Muscle layer of duodenum (tissue), 2 donors: Measurements from ENCODE around the gene CCP110.
"Not testable (repeated sequence)": the region's sequence is repeated elsewhere in the genome, so short reads cannot be mapped to it uniquely, and the experiment has no call there.

Experiments used
- H3K27ac ChIP-seq: one replicate; pipeline ENCODE4 v1.7.0; 2013; ENCODE audit warnings: mild to moderate bottlenecking, low read length
- H3K27me3 ChIP-seq: one replicate; pipeline ENCODE4 v1.7.0; 2013; ENCODE audit warnings: low read depth, mild to moderate bottlenecking, control low read depth, low read length
- H3K36me3 ChIP-seq, 2 donors: one replicate each; pipeline ENCODE4 v1.7.0; 2013; ENCODE audit warnings: low read length in 2 of 2, control low read depth in 1 of 2, mild to moderate bottlenecking in 1 of 2; ENCODE audit not compliant: insufficient read depth in 2 of 2, control insufficient read depth in 1 of 2
- H3K4me1 ChIP-seq, 2 donors: one replicate each; pipeline ENCODE4 v1.7.0; 2013; ENCODE audit warnings: low read length in 2 of 2, mild to moderate bottlenecking in 2 of 2, control low read depth in 1 of 2, moderate library complexity in 1 of 2; ENCODE audit not compliant: insufficient read depth in 2 of 2, control insufficient read depth in 1 of 2
- H3K4me3 ChIP-seq, 2 donors: one replicate each; pipeline ENCODE4 v1.7.0; 2013; ENCODE audit warnings: low read length in 2 of 2, low read depth in 1 of 2, mild to moderate bottlenecking in 1 of 2
- H3K9me3 ChIP-seq, 2 donors: one replicate each; pipeline ENCODE4 v1.7.0; 2013; ENCODE audit warnings: low read length in 2 of 2, control low read depth in 1 of 2, mild to moderate bottlenecking in 1 of 2; ENCODE audit not compliant: control insufficient read depth in 1 of 2
- donor health status: healthy.

CCP110 gene

GRCh38 chr16:19524616-19525384 lies 1.1 kb downstream of the CCP110 start:
- Histone ChIP-seq H3K36me3 (peaks cover 11 to 13% of the 10 kb centered on the region in 2 donors), H3K4me3 (peak overlapping the region; percentile 85 to 97), H3K27ac (peak overlapping the region; percentile 35), H3K9me3 (no peaks in the 10 kb centered on the region), H3K4me1 (peaks cover 0 to 32% of the 10 kb centered on the region in 2 donors), H3K27me3 (no peaks in the 10 kb centered on the region)

DNA sequence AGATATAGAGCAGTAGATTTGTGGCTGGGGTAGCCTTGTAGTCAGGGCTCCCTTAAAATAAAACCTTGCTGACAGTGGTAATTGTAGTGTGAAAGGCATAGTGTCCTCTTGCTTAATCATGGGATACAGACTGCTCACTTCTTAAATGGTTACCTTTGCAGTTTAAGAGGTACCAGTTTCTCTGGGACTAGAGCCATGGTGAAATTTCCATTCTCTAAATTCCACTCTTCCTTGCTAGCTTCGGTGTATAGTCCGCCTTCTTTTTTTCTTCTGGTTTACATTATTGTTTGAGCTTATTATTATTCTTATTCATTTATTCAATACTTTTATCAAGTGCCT lies 1.6 kb downstream of the CCP110 start:
- peaks cover 0 to 27% of the 10 kb centered on the region in 2 donors for H3K4me1 ChIP-seq

DNA sequence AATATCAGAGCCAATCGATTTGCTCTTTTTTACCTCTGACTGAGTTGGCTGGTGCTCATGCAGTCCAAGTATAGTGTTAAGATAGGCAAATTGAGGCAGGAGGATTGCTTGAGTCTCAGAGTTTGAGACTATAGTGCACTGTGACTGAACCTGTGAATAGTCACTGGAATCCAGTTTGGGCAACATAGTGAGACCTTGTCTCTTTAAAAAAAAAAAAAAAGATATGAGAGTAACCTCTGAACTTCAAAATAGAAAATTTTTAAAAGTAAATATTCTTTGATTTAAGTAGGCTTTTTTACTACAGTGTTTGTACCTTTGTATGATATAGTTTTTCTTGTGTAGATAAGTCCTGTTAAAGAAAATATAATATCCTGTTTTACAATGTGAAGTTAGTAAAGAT lies 3.4 kb downstream of the CCP110 start:
- peaks cover 11 to 13% of the 10 kb centered on the region in 2 donors for H3K36me3 ChIP-seq
- no peaks in the 10 kb centered on the region for H3K27me3 ChIP-seq
- H3K27ac ChIP-seq, result no peak overlapping the region
- no peaks in the 10 kb centered on the region for H3K9me3 ChIP-seq
- peaks cover 0 to 17% of the 10 kb centered on the region in 2 donors for H3K4me1 ChIP-seq
- no peak overlapping the region for H3K4me3 ChIP-seq

More for the DNA sequence above, 1.6 kb downstream of the CCP110 start:
- peak overlapping the region; percentile 85 to 97 for H3K4me3 ChIP-seq
- no peaks in the 10 kb centered on the region for H3K9me3 ChIP-seq
- H3K27ac ChIP-seq, result no peak overlapping the region
- peaks cover 11 to 13% of the 10 kb centered on the region in 2 donors for H3K36me3 ChIP-seq
- H3K27me3 ChIP-seq, result no peaks in the 10 kb centered on the region

GRCh38 chr16:19528666-19529065 lies 4.9 kb downstream of the CCP110 start:
- no peaks in the 10 kb centered on the region for H3K27me3 ChIP-seq
- H3K27ac ChIP-seq, result no peak overlapping the region
- H3K4me1 ChIP-seq, result peaks cover 0 to 12% of the 10 kb centered on the region in 2 donors
- H3K36me3 ChIP-seq, result peaks cover 11 to 18% of the 10 kb centered on the region in 2 donors
- no peaks in the 10 kb centered on the region for H3K9me3 ChIP-seq
- no peak overlapping the region for H3K4me3 ChIP-seq

GRCh38 chr16:19532601-19533000 lies 8.9 kb downstream of the CCP110 start:
- H3K9me3 ChIP-seq, result no peaks in the 10 kb centered on the region
- no peak overlapping the region for H3K4me3 ChIP-seq
- H3K27me3 ChIP-seq, result no peaks in the 10 kb centered on the region
- H3K36me3 ChIP-seq, result peaks cover 24% of the 10 kb centered on the region in 2 donors
- no peaks in the 10 kb centered on the region for H3K4me1 ChIP-seq
- H3K27ac ChIP-seq, result no peak overlapping the region

GRCh38 chr16:19540241-19540970 lies 16.7 kb downstream of the CCP110 start:
- Histone ChIP-seq H3K27ac (no peak overlapping the region), H3K4me3 (no peak overlapping the region), H3K36me3 (peaks cover 37% of the 10 kb centered on the region in 2 donors), H3K9me3 (no peaks in the 10 kb centered on the region), H3K4me1 (no peaks in the 10 kb centered on the region), H3K27me3 (no peaks in the 10 kb centered on the region)

DNA sequence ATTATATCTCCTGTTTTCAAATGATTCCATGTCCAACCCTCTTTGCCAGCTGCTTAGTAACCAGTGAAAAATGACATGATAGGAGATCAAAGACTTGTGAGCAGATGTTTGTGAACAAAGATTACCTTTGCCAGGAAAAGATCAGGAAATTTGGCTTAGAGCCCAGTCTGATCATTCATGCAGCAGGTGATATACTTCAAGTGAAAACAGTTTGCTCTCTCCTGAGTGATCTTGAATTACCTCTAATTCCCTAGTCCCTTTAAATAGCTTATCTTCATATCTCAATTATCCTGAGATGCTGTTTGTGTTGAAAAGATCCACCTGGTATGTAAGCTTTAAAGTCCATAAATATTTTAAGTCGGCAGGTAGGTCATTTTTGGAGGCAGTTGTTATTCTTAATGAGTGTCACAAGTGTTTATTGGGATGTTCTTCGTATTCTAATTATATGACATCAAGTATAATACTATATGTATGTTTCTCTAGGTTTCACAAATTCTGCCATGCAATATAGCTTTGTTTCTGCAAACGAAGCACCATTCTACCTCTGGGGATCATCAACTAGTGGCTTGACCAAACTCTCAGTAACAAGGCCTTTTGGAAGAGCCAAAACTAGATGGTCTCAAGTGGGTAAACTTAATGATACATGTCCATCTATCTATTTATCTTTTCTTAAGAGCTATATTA lies 18.5 kb downstream of the CCP110 start:
- peaks cover 25 to 39% of the 10 kb centered on the region in 2 donors for H3K36me3 ChIP-seq

DNA sequence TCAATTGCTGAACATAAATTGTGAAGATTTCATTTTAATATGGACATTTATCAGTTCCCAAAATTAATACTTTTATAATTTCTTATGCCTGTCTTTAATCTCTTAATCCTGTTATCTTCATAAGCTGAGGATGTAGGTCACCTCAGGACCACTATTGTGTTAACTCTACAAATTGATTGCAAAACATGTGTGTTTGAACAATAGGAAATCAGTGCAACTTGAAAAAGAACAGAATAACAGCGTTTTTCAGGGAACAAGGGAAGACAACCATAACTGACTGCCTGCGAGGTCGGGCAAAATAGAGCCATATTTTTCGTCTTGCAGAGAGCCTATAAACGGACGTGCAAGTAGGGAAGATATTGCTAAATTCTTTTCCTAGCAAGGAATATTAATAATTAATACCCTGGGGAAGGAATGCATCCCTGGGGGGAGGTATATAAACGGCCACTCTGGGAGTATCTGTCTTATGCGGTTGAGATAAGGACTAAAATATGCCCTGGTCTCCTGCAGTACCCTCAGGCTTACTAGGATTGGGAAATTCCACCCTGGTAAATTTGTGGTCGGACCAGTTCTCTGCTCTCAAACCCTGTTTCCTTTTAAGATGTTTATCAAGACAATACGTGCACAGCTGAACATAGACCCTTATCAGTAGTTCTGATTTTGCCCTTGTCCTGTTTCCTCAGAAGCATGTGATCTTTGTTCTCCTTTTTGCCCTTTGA lies 19.7 kb downstream of the CCP110 start:
- H3K36me3 ChIP-seq, result peaks cover 27 to 47% of the 10 kb centered on the region in 2 donors
- H3K27ac ChIP-seq, H3K4me1 ChIP-seq, H3K4me3 ChIP-seq, H3K9me3 ChIP-seq, H3K27me3 ChIP-seq: not testable (repeated sequence)

More for the DNA sequence above, 18.5 kb downstream of the CCP110 start:
- Histone ChIP-seq H3K4me3 (no peak overlapping the region), H3K9me3 (no peaks in the 10 kb centered on the region), H3K4me1 (no peaks in the 10 kb centered on the region), H3K27me3 (no peaks in the 10 kb centered on the region), H3K27ac (no peak overlapping the region)

- H3K4me3 ChIP-seq, result no peak overlapping the region
- H3K36me3 ChIP-seq, result peaks cover 10 to 42% of the 10 kb centered on the region in 2 donors
- H3K27me3 ChIP-seq, result no peaks in the 10 kb centered on the region
- H3K27ac ChIP-seq, result no peak overlapping the region
- H3K9me3 ChIP-seq, result no peaks in the 10 kb centered on the region
- no peaks in the 10 kb centered on the region for H3K4me1 ChIP-seq
These were observed 24.4 kb downstream of the CCP110 start for GRCh38 chr16:19548144-19548543.

GRCh38 chr16:19549673-19550072 lies 25.9 kb downstream of the CCP110 start:
- Histone ChIP-seq H3K9me3 (no peaks in the 10 kb centered on the region), H3K4me1 (no peaks in the 10 kb centered on the region), H3K36me3 (peaks cover 10 to 37% of the 10 kb centered on the region in 2 donors), H3K27ac (no peak overlapping the region), H3K4me3 (no peak overlapping the region), H3K27me3 (no peaks in the 10 kb centered on the region)
